ENCODE measurements around the gene USP40.

Gene USP40

DNA sequence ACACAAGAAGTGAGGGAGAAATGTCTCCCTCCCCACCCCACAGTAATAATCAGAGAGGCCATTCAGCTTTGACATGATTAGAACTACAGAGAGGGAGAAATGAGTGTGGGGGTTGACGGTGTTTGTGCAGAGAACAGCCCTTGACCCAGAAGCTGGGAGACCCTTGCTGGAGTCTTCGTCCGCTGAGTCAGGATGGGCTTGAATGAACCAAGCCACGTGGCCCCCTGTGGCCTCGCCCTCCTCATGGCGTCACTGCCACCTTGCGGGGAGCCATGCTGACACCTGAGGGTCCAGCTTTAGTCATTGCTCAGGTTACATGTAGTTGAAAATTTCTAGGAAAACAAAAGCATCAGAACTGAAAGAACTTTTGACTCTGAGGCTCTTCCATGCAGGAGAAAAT, 111.1 kb downstream of the USP40 start:
- DNase-seq, result no peak

DNA sequence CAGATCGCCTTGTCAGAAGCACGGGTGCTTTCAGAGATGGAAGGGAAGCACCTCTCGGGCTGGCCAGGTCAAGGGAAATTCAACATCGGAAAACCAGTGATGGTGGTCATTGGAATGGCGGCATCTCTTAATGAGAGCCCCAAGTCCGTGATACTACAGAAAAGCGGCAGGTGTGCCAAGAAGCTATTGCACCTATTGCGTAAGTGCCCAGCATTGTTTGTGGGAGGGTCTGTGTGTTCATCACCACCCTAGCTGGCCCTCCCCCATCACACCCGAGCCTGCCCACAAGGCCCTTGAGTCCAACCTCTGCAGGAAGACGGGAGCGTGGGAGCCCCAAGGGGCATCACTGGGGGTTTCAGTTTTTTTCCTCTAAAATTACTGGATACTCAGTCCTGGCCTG, 111.6 kb downstream of the USP40 start:
- no peak for DNase-seq

DNA sequence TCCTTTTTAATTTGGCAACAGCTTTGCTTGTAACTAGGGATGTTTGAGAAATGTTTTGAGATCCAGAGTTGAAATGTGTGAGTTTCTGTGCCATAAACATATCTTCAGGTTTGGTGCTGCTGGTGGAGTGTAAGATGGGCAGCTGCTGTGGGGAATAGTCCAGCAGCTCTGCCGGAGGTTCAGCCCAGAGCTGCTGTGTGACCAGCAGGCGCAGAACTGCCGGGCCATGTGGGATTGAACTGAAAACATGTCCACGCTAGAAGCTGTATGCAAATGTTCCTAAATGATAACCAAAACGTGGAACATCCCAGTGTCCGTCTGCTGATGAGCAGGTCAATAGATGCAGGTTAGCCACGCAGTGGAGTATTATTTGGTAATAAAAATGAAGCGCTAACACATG, 112.7 kb downstream of the USP40 start:
- no peak for DNase-seq

- no peak for DNase-seq
Measured at GRCh38 chr2:233453111-233453915, 113.3 kb downstream of the USP40 start.

GRCh38 chr2:233451950-233452349, 114.6 kb downstream of the USP40 start:
- DNase-seq, result no peak

DNA sequence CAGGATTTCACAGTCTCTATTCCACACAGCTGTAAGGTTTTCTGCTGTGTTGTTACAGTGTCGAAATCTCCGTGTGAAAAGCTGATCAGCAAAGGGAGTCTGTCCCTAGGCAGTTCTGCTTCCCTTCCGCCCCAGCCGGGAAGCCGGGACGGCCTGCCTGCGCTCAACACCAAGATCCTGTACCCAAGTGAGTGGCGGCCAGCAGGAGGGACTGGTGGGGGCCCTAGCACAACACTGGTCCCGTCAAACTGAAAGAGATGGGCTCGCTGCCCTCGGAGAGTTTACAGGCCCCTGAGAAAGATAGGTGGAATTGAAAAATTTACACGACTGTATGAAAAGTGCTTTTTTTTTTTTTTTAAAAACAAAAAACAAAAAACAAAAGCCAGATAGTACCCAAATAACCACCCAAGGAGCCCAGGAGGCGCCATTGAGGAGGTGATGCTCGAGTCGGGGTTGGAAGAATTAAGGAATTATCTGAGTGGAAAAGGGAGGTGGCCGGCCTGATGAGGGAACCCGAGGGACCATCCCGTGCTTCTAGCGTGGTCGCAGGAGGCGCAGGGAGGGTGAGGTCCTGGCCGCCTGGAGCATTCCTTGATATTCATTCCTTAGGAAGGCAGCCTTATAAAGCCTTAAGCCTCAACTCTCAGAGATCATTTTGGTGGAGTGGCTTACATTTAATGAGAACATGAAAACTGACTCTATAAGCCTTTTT, 115.6 kb downstream of the USP40 start:
- DNase-seq, result no peak

DNA sequence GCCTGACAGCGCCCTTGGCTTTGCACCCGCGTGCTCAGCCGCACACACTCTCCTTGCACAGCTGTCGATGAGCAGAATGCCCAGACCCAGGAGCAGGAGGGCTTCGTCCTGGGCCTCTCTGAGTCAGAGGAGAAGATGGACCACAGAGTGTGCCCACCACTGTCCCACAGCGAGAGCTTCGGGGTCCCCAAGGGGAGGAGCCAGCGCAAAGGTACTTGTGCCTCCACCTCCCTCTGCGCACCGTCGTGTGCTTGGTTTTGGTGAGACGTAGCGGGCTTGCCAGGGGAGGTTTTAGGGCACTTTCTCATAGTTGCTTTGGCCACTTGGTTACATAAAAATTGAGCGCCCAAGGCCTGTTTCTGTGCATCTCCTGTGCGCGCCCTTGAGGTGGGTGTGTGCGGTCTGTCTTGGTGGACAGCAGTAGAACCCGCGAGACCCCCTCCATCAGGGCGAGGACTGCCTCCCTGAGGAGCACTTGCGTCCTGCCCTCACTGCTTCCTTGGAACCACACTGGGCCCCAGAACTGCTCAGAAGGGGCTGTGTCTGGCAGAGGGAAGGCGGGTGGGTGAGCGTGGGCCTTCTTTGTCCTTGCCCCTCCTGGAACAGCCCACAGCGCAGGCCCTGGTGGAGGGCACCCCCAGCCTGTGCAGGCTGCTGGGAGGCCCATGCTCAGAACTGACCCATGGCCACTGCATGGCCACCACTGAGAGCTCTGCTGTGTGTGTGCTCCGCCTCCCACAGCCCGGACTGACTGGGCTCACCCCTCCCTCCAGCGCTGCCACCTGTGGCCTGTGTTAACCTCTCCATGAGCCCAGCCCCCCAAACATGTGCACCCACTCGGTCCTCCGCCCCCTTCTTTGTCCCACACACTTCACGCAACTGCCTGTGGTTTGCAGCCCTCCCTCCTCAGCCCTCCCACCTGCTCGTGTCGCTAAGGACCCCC, 116.4 kb downstream of the USP40 start:
- no peak for DNase-seq

- DNase-seq, result peak; percentile 8
Measured at GRCh38 chr2:233449081-233449901, 117.3 kb downstream of the USP40 start.

DNA sequence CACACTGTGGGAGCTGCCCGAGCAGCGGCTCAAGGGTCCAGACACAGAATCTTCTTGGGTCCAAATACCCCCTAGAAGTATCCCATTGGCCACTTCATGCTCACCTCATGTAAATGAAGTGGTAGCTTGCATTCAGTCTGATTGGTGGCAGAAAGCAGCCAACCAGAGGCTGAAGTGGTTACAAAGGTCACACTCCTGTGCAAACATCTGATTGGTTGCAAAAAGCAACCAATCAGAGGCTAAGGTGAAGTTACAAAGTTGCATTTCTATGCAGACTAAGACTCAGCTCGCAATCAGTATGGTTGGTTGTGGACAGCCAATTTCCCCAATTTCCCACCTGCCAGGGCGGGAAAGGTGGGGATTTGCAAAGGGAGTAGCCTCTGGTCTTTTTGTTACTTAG, 118.0 kb downstream of the USP40 start:
- DNase-seq, result no peak

DNA sequence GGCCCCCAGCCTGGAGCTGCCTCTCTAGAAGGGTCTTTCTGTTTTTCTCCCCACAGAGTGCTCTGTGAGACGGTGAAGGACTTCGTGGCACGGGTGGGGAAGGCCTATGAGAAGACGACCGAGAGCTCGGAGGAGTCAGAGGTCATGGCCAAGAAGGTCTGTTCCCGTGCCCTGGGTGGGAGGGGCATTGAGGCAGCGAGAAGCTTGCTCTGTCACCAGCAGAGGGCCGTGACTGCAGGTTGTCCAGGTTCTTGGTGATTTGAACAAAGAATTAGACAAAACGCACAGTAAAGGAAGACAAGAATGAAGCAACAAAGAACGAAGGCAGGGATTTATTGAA, 118.4 kb downstream of the USP40 start:
- no peak for DNase-seq

GRCh38 chr2:233447506-233448219, 118.9 kb downstream of the USP40 start:
- no peak for DNase-seq

DNA sequence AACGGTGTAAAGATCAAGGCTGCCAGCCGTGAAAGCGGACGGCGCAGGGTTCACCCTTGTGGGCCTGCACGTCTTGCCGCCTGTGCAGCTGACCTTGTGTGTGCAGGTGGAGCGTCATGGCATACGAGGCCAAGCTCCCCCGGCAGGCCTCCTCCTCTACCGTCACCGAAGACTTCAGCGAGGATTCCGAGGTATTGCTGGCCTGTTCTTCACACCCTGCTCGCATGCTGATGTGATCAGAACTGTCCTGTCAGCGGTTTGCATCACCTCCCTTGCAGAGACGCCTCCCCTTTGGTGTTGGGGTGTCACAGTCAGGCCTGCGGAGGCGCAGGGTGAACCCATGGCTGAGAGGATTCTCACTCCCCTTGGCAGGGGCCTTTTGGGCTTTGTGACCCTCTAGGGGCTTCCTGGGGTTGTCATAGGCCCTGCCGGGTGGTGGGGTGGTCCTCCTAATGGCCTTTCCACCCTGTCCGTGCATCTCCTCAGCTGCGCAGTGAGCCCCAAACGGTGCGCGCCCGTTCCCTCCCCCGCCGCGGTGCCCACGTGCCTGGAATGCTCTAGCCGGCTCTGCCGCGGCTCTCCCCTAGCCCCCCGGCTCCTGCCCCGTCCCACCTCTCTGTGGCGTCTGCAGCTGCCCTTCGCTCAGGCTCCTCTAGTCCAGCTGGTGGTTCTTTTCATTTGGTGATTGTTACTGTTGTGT, 119.8 kb downstream of the USP40 start:
- no peak for DNase-seq

DNA sequence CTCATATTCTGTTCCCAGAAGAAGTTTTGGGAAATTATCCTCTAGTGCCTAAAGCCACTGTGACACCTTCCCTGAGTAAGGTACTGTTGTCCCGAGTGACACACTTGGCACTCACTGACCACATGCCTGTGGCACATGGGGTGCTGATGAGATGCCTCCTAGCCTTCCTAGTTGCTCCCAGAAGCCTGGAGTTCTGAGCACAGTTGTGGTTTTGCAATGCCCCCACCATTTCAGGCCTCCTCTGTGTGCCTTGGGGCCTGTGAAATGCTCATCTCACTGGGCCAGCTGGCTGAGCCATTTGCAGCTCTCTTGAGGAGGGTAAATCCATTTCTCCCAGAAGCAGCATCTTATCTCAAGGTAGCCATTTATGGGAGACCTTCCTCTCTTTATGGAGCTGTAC, 120.5 kb downstream of the USP40 start:
- DNase-seq, result no peak

DNA sequence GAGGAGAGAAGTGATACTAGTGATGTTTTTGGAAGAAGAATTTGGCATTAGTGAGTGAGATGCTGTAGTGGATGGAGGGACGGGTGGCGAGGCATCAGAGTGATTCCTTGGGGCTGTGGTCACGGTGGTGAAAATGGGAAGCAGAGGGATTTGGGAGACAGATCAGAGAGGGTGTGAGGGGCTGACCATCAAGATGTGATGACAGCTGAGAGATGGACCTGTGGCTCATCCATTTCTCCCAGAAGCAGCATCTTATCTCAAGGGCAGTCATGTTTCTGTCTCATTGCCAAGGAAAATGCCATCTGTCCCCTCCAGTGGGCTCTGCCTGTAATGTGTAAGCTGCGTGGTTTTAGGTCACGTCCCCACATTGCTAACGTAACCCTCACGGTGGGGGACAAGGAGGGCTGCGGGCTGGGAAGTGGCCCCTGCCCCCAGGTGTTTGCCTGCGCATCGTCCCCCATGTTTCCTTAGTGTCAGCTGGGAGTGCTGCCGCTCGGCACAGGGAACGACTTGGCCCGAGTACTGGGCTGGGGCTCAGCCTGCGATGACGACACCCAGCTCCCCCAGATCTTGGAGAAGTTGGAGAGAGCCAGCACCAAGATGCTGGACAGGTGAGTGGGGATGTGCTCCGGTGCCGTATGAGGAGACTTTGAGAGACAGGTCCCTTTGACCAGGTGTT, 121.3 kb downstream of the USP40 start:
- no peak for DNase-seq

DNA sequence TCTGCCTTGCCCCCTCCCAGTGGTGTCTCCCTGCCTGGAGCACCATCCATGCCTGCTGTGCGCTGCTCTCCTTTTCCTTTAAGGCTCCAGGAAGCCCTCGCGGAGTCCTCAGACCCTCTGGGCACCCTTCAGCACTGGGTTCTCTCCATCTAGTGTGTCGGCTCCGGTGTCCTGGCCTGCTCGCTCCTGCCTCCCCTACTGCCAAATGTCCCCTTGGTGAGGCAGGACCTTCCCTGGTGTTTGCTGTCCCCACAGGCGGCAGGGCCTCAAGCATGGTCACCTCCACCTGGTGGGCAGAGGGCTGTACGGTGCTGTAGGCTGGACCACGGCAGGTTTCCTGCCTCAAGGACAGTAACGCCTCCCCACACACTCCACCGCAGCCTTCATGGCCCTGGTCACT, 122.1 kb downstream of the USP40 start:
- no peak for DNase-seq

DNA sequence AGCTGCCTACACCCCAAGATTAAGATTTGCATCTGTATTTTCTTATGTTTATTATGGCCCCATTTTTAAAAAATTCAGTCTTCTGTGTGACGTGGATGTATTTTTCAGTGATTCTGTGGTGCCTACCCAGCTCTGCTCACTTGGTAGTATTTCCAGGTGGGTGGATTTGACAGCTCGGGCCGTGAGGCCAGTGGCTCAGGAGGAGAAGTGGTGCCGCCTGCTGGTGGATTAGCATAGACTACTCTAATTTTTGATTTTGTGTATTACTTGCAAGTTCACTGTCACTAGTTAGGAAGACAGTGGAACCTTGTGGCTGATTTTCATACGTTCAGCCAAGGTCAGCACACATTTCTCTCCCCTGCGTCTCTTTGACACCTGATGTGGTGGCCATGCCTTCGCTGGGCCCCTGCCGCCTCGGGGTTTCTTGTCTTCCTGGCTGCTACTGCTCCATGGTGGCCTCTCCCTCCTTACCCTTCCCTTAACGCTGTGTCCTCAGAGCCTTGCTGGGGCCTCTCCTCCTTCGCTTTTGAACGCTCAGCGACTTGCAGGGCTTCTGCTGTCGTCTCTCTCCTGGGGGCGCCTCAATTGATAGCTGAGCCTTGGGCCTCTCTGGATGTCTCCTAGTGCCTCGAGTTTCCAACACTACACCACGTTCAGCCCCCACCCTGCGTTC, 122.9 kb downstream of the USP40 start:
- DNase-seq, result peak; percentile 46

GRCh38 chr2:233442028-233442310, 124.6 kb downstream of the USP40 start:
- no peak for DNase-seq

DNA sequence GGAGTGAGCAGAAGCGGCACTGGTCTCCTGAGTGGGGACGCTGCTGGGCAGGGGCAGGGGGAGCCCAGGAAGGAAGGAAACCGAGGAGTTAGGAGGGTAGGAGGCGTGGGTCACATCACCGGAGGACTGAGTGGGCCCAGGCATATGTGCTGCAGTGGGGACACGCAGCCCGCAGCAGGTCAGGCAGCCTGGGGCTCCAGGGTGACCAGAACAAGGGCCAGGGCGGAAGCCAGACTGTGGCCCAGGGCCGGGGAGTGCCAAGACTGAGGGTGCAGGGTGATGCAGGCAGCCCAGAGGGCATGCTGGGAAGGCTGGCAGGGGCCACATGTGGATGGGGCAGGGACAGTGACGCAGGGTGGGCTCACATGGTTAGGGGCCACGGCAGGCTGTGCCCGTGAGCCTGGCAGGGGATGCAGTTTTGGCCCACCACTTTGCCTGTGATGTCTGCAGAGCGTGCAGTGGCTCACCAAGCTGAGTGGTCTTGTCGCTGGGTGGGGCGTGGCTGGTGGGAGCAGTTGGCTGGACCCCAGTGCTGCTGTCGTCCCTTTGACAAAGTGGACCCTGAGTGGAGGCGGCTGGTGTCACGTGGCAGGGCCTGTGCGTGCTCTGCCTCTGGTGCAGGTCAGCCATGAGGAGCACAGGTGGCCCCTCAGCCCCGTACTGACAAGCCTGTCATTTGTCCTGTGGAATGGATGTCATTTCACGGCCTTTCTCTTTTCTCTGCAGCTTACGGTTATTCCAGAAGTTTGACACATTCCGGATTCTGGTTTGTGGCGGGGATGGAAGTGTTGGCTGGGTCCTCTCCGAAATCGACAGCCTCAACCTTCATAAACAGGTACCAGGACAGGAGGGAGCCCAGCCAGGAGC, 125.2 kb downstream of the USP40 start:
- no peak for DNase-seq

- DNase-seq, result no peak
Measured at GRCh38 chr2:233440714-233441113, 125.9 kb downstream of the USP40 start.
